CD4-positive, alpha-beta T cell (primary cell): ENCODE results near the gene RSRC1. TPM values are rescaled to one million over a fixed set of nuclear protein-coding genes. Genes with fewer than 3 reads are reported as not detected.
"Not testable (repeated sequence)": the region's sequence is repeated elsewhere in the genome, so short reads cannot be mapped to it uniquely, and the experiment has no call there.

ENCODE experiments used
- ATAC-seq: fragments of 200-7000 bp; cut with Tn5 transposase; one replicate; pipeline ENCODE4 v1.10.0; 2022; ENCODE audit warnings: mild to moderate bottlenecking; ENCODE audit not compliant: poor library complexity
- CTCF ChIA-PET: fragments of 350-600 bp; sonication (Branson Sonifier 250); formaldehyde crosslinking; loops from one replicate; lab custom pipeline; 2021; ENCODE audit warnings: antibody characterized with exemption, inconsistent platforms; lab: Charles Lee
- POLR2A ChIA-PET: fragments of 350-600 bp; sonication (Branson Sonifier 250); formaldehyde crosslinking; loops from one replicate; lab custom pipeline; 2021; ENCODE audit warnings: antibody characterized with exemption, inconsistent platforms; lab: Charles Lee
- DNase-seq, 14 experiments: peaks; one replicate each; pipeline ENCODE4 v3.0.0-alpha.2; 2013 to 2020; ENCODE audit warnings: mixed read lengths in 2 of 14
- H3K27ac ChIP-seq, 2 donors: one replicate each; pipeline versions ENCODE4 v1.5.1 to v1.7.0; 2013; ENCODE audit warnings: low read length in 2 of 2, low read depth in 1 of 2, mild to moderate bottlenecking in 1 of 2
- H3K27me3 ChIP-seq, 2 experiments: 1 replicate in 1 of 2; 2 replicates in 1 of 2; pipeline versions ENCODE4 v1.6.1 to v1.7.0; 2013; ENCODE audit warnings: low read length in 2 of 2, control low read depth in 1 of 2, mild to moderate bottlenecking in 1 of 2, moderate library complexity in 1 of 2; ENCODE audit not compliant: insufficient read depth in 2 of 2, control insufficient read depth in 1 of 2
- H3K36me3 ChIP-seq: one replicate; pipeline ENCODE4 v1.6.1; 2013; ENCODE audit warnings: low read length, control low read depth; ENCODE audit not compliant: insufficient read depth
- H3K4me1 ChIP-seq: one replicate; pipeline ENCODE4 v1.6.1; 2013; ENCODE audit warnings: low read length, control low read depth; ENCODE audit not compliant: insufficient read depth
- H3K4me3 ChIP-seq: one replicate; pipeline ENCODE4 v1.5.1; 2013; ENCODE audit warnings: mild to moderate bottlenecking, low read length, moderate library complexity
- H3K9me3 ChIP-seq, 2 experiments: 1 replicate in 1 of 2; 2 replicates in 1 of 2; pipeline versions ENCODE4 v1.6.1 to v1.7.0; 2013; ENCODE audit warnings: low read length in 2 of 2, mild to moderate bottlenecking in 2 of 2, control low read depth in 1 of 2, moderate library complexity in 1 of 2; ENCODE audit not compliant: control insufficient read depth in 1 of 2, insufficient read depth in 1 of 2
- H3K27ac Mint-ChIP-seq: one replicate; pipeline ENCODE4 v1.8.0; 2020; ENCODE audit warnings: mixed read lengths
- H3K27me3 Mint-ChIP-seq: one replicate; pipeline ENCODE4 v1.8.0; 2021; ENCODE audit warnings: mixed read lengths
- H3K36me3 Mint-ChIP-seq: one replicate; pipeline ENCODE4 v1.8.0; 2021; ENCODE audit warnings: low read depth, mixed read lengths
- H3K4me1 Mint-ChIP-seq: one replicate; pipeline ENCODE4 v1.8.0; 2021; ENCODE audit warnings: low read depth, mixed read lengths
- H3K4me3 Mint-ChIP-seq: one replicate; pipeline ENCODE4 v1.8.0; 2020; ENCODE audit warnings: mild to moderate bottlenecking, mixed read lengths
- H3K9me3 Mint-ChIP-seq: one replicate; pipeline ENCODE4 v1.8.0; 2020; ENCODE audit warnings: mixed read lengths
- intact Hi-C, 2 experiments: fragments of 100-400 bp; cut with DNase I in 1 of 2; cut with micrococcal nuclease in 1 of 2; formaldehyde crosslinking; loops; one replicate each; pipeline versions ENCODE4 v1.15.1 to v1.9.0; 2023 to 2025; cut with DNase I, micrococcal nuclease
- total RNA-seq, 174 experiments: library from RNA in 2 of 174; stranded (reverse) in 2 of 174; gene quantifications; one replicate each; pipeline ENCODE4 v1.2.3 and lab custom pipeline; 2021 to 2026
- TF ChIP-seq, protein P1 (sequence below): fragments of 200-600 bp; IDR thresholded peaks from one replicate; pipeline ENCODE4 v1.8.0; 2022; ENCODE audit warnings: antibody characterized with exemption, mild to moderate bottlenecking

The RSRC1 gene
- total RNA-seq, 2 experiments from 2014 or later, result 22.3 to 24.6 TPM

DNA sequence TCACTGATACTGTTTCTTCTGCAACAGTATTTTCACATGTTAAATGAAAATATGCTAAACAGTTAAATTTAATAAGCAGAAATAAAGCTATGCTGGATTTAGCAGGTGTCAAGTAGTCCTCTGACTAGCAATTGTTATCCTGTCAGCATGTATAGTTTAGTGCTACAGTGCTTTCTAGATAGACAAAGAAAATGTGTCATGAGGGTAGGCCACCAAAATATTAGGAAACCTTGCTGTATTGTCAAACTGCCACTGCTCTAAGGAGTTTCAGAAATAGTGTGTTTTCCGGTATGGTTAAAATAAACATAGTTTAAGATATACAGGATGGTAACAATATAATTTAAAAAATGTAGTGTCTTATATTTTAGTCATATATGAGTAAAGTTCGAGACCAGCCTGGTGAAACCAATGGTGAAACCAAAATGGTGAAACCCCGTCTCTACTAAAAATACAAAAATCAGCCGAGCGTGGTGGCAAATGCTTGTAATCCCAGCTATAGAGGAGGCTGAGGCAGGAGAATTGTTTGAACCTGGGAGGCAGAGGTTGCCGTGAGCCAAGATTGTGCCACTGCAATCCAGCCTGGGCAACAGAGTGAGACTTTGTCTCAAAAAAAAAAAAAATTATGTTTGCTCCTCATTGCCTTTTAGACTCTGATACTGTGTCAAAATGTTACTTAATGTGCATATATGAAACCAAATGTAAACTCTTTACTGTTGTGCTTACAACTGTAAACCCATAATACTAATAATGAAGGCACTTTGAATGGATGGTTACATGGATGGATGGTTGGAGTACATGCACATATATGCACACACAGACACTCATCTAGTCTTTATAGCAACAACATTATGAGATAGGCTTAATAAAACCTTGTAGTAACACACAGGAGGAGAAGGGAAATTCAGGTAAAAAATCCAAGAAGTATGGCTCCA is 204.8 kb downstream of the RSRC1 start:
- H3K4me1 ChIP-seq, result no peaks in the 10 kb centered on the region
- no peak overlapping the region for H3K27ac ChIP-seq
- H3K27me3 Mint-ChIP-seq, result no peaks in the 10 kb centered on the region
- TF ChIP-seq, protein P1, sequence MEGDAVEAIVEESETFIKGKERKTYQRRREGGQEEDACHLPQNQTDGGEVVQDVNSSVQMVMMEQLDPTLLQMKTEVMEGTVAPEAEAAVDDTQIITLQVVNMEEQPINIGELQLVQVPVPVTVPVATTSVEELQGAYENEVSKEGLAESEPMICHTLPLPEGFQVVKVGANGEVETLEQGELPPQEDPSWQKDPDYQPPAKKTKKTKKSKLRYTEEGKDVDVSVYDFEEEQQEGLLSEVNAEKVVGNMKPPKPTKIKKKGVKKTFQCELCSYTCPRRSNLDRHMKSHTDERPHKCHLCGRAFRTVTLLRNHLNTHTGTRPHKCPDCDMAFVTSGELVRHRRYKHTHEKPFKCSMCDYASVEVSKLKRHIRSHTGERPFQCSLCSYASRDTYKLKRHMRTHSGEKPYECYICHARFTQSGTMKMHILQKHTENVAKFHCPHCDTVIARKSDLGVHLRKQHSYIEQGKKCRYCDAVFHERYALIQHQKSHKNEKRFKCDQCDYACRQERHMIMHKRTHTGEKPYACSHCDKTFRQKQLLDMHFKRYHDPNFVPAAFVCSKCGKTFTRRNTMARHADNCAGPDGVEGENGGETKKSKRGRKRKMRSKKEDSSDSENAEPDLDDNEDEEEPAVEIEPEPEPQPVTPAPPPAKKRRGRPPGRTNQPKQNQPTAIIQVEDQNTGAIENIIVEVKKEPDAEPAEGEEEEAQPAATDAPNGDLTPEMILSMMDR, result no peak
- no peaks in the 10 kb centered on the region for H3K9me3 Mint-ChIP-seq
- intact Hi-C loops, result loop anchor here (5.0 kb wide), 2 partner anchors 697 to 707 kb away; no protein-coding TSS in a partner anchor
- H3K27ac Mint-ChIP-seq, result no peak overlapping the region
- ChIA-PET CTCF (interaction anchor here (0.6 kb wide), 1 partner anchor 39 kb away, joined by 3 read pairs; no protein-coding TSS in a partner anchor), POLR2A (no interaction called here)
- no peaks in the 10 kb centered on the region for H3K27me3 ChIP-seq
- no peaks in the 10 kb centered on the region for H3K9me3 ChIP-seq
- H3K36me3 ChIP-seq, result no peaks in the 10 kb centered on the region
- H3K4me1 Mint-ChIP-seq, result no peaks in the 10 kb centered on the region
- no peak overlapping the region for H3K4me3 Mint-ChIP-seq
- H3K36me3 Mint-ChIP-seq, result peaks cover 8% of the 10 kb centered on the region
- DNase-seq (no peak), ATAC-seq (no peak)
- no peak overlapping the region for H3K4me3 ChIP-seq

DNA sequence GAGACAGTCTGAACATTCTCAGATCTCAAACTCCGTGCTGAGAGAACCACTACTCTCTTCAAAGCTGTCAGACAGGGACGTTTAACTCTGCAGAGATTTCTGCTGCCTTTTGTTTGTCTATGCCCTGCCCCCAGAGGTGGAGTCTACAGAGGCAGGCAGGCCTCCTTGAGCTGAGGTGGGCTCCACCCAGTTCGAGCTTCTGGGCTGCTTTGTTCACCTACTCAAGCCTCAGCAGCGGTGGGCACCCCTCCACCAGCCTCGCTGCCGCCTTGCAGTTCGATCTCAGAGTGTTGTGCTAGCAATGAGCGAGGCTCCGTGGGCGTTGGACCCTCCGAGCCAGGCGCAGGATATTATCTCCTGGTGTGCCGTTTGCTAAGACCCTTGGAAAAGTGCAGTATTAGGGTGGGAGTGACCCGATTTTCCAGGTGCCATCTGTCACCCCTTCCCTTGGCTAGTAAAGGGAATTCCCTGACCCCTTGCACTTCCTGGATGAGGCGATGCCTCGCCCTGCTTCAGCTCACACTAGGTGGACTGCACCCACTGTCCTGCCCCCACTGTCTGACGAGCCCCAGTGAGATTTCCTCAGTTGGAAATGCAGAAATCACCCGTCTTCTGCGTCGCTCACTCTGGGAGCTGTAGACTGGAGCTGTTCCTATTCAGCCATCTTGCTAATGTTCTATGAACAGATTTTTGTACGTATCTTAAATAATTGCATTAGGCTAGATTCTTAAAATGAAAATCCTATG is 220.0 kb downstream of the RSRC1 start:
- H3K4me3 Mint-ChIP-seq, POLR2A ChIA-PET, DNase-seq, H3K27me3 ChIP-seq, H3K4me3 ChIP-seq, H3K4me1 ChIP-seq, H3K9me3 Mint-ChIP-seq, H3K27me3 Mint-ChIP-seq, H3K9me3 ChIP-seq, H3K27ac ChIP-seq, H3K4me1 Mint-ChIP-seq, ATAC-seq, H3K27ac Mint-ChIP-seq, H3K36me3 ChIP-seq, intact Hi-C loops, CTCF ChIA-PET: not testable (repeated sequence)
- H3K36me3 Mint-ChIP-seq, result peaks cover 34% of the 10 kb centered on the region

DNA sequence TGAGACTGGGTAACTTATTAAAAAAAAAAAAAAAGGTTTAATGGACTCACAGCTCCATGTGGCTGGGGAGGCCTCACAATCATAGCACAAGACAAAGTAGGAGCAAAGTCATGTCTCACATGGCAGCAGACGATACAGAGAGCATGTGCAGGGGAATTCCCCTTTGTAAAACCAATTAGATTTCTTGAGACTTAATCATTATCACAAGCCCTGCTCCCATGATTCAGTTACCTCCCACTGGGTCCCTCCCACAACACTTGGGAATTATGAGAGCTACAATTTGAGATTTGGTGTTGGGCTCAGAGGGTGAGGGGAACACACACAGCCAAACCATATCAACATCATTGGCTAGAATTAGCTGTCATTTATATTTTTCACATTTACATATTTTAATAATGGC is 221.0 kb downstream of the RSRC1 start:
- no peaks in the 10 kb centered on the region for H3K27me3 ChIP-seq
- Mint-ChIP-seq H3K4me3 (no peak overlapping the region), H3K27ac (no peak overlapping the region), H3K9me3 (peaks cover 9% of the 10 kb centered on the region), H3K27me3 (no peaks in the 10 kb centered on the region), H3K4me1 (peaks cover 8% of the 10 kb centered on the region), H3K36me3 (peaks cover 39% of the 10 kb centered on the region)
- CTCF ChIA-PET, result no interaction called here
- no peaks in the 10 kb centered on the region for H3K36me3 ChIP-seq
- intact Hi-C loops, result no loop called here
- no peaks in the 10 kb centered on the region for H3K9me3 ChIP-seq
- no peaks in the 10 kb centered on the region for H3K4me1 ChIP-seq
- POLR2A ChIA-PET, result no interaction called here
- DNase-seq, result no peak
- TF ChIP-seq, protein P1, result no peak
- ATAC-seq, result no peak
- no peak overlapping the region for H3K4me3 ChIP-seq
- H3K27ac ChIP-seq, result no peak overlapping the region
